ENCODE data around the gene COG6.

COG6 gene

GRCh38 chr13:39655569-39656324, at the start of gene COG6:
TSS of gene COG6 (plus strand) at chr13:39655662. CDS start at chr13:39655727, 65 bp downstream.
- DNase-seq = peak; percentile 92

GRCh38 chr13:39605677-39606320, 49.7 kb upstream of the COG6 start:
- no peak for DNase-seq

- no peak for DNase-seq
These were observed 47.6 kb upstream of the COG6 start for GRCh38 chr13:39607876-39608275.

GRCh38 chr13:39612023-39612637, 43.3 kb upstream of the COG6 start:
- peak; percentile 51 to 55 for DNase-seq

- peak; percentile 8 to 15 for DNase-seq
These were observed 39.3 kb upstream of the COG6 start for GRCh38 chr13:39616087-39616694.

GRCh38 chr13:39618561-39618960, 36.9 kb upstream of the COG6 start:
- no peak for DNase-seq

- DNase-seq = no peak
These were observed 32.0 kb upstream of the COG6 start for GRCh38 chr13:39623466-39623865.

- DNase-seq = no peak
These were observed 24.2 kb upstream of the COG6 start for GRCh38 chr13:39631307-39631706.

- DNase-seq = no peak
These were observed 22.5 kb upstream of the COG6 start for GRCh38 chr13:39632994-39633393.

GRCh38 chr13:39635564-39635963, 19.9 kb upstream of the COG6 start:
- DNase-seq = no peak

GRCh38 chr13:39637890-39638289, 17.6 kb upstream of the COG6 start:
- DNase-seq = no peak

- no peak for DNase-seq
These were observed 13.8 kb upstream of the COG6 start for GRCh38 chr13:39641645-39642044.

- DNase-seq = no peak
These were observed 9.3 kb upstream of the COG6 start for GRCh38 chr13:39646122-39646521.

- no peak for DNase-seq
These were observed 357 bp upstream of the COG6 start for GRCh38 chr13:39655041-39655568.

GRCh38 chr13:39656325-39656677, 839 bp downstream of the COG6 start:
- no peak for DNase-seq

- DNase-seq = no peak
These were observed 8.0 kb downstream of the COG6 start for GRCh38 chr13:39663508-39663907.

- no peak for DNase-seq
These were observed 8.5 kb downstream of the COG6 start for GRCh38 chr13:39663958-39664357.

GRCh38 chr13:39665763-39666162, 10.3 kb downstream of the COG6 start:
- no peak for DNase-seq

GRCh38 chr13:39670445-39670844, 15.0 kb downstream of the COG6 start:
- no peak for DNase-seq

GRCh38 chr13:39672378-39673132, 17.1 kb downstream of the COG6 start:
- DNase-seq = no peak

- DNase-seq = no peak
These were observed 20.4 kb downstream of the COG6 start for GRCh38 chr13:39675904-39676303.

- no peak for DNase-seq
These were observed 20.9 kb downstream of the COG6 start for GRCh38 chr13:39676315-39676876.

Measured in activated CD4-positive, alpha-beta T cell treated with anti-CD3 and anti-CD28 coated beads, Interleukin-2, amount 50 U/mL, for 4 hours (primary cell).